Upper lobe of left lung (tissue), 4 donors: ENCODE results near the gene CPPED1.

Experiments
- CTCF ChIP-seq, 6 experiments: fragments of 450-650 bp in 4 of 6; fragments of 200-600 bp in 2 of 6; sonication (generic) in 2 of 6; IDR thresholded peaks; one replicate each; pipeline ENCODE4 v1.5.1; 2016 to 2019; ENCODE audit warnings: antibody characterized with exemption in 6 of 6
- POLR2AphosphoS5 ChIP-seq, 2 donors: sonication (generic); formaldehyde crosslinking; IDR thresholded peaks; one replicate each; pipeline ENCODE4 v1.5.1; 2017; ENCODE audit warnings: antibody characterized with exemption in 2 of 2

GRCh38 chr16:12628536-12628935, 175.2 kb downstream of the CPPED1 start:
- no peak for TF ChIP-seq CTCF (IDR thresholded peaks at IDR 0.05)
- no peak for TF ChIP-seq POLR2AphosphoS5 (IDR thresholded peaks at IDR 0.05)
